HL-60 (cell line): ENCODE data around the gene ZNF322.

Source experiments
- DNase-seq, 2 experiments: peaks; one replicate each; pipeline ENCODE4 v3.0.0-alpha.2; 2010 to 2020; ENCODE audit warnings: low read depth in 1 of 2, low spot score in 1 of 2
- H3K27ac ChIP-seq: fragments of 250-450 bp; sonication (Bioruptor Pico); replicated peaks from 2 replicates; pipeline ENCODE4 v1.5.1; 2020; ENCODE audit warnings: mild to moderate bottlenecking, moderate library complexity
- H3K27me3 ChIP-seq: fragments of 250-450 bp; sonication (Bioruptor Pico); 2 replicates; pipeline ENCODE4 v1.5.1; 2021; ENCODE audit warnings: mild to moderate bottlenecking, moderate library complexity; ENCODE audit not compliant: insufficient read depth, poor library complexity, severe bottlenecking
- H3K4me3 ChIP-seq: replicated peaks from 2 replicates; pipeline ENCODE4 v1.5.1; 2011; ENCODE audit warnings: mild to moderate bottlenecking, control low read depth, low read length; ENCODE audit not compliant: insufficient read depth
- GABPA ChIP-seq: IDR thresholded peaks from 2 replicates; pipeline ENCODE4 v1.6.1; 2012; ENCODE audit warnings: low read depth
- POLR2AphosphoS5 ChIP-seq: IDR thresholded peaks from 2 replicates; pipeline ENCODE4 v1.6.1; 2012; ENCODE audit warnings: low read depth
- SPI1 ChIP-seq: IDR thresholded peaks from 2 replicates; pipeline ENCODE4 v1.6.1; 2012; ENCODE audit warnings: low read depth, mild to moderate bottlenecking, borderline replicate concordance
- TF ChIP-seq, protein P1 (sequence below): IDR thresholded peaks from 2 replicates; pipeline ENCODE4 v1.6.1; 2012; ENCODE audit warnings: low read depth; ENCODE audit not compliant: insufficient replicate concordance
- TF ChIP-seq, protein P2 (sequence below): IDR thresholded peaks from one replicate; pipeline ENCODE4 v1.5.1; 2011; ENCODE audit warnings: low read length, control low read depth, inconsistent platforms; ENCODE audit not compliant: insufficient read depth

ZNF322 gene

GRCh38 chr6:26588965-26589364, 70.6 kb downstream of the ZNF322 start:
- Histone ChIP-seq H3K27me3 (no peaks in the 10 kb centered on the region), H3K27ac (no peak overlapping the region), H3K4me3 (no peak overlapping the region)
- TF ChIP-seq GABPA (no peak), POLR2AphosphoS5 (no peak), SPI1 (no peak)
- TF ChIP-seq, protein P1, sequence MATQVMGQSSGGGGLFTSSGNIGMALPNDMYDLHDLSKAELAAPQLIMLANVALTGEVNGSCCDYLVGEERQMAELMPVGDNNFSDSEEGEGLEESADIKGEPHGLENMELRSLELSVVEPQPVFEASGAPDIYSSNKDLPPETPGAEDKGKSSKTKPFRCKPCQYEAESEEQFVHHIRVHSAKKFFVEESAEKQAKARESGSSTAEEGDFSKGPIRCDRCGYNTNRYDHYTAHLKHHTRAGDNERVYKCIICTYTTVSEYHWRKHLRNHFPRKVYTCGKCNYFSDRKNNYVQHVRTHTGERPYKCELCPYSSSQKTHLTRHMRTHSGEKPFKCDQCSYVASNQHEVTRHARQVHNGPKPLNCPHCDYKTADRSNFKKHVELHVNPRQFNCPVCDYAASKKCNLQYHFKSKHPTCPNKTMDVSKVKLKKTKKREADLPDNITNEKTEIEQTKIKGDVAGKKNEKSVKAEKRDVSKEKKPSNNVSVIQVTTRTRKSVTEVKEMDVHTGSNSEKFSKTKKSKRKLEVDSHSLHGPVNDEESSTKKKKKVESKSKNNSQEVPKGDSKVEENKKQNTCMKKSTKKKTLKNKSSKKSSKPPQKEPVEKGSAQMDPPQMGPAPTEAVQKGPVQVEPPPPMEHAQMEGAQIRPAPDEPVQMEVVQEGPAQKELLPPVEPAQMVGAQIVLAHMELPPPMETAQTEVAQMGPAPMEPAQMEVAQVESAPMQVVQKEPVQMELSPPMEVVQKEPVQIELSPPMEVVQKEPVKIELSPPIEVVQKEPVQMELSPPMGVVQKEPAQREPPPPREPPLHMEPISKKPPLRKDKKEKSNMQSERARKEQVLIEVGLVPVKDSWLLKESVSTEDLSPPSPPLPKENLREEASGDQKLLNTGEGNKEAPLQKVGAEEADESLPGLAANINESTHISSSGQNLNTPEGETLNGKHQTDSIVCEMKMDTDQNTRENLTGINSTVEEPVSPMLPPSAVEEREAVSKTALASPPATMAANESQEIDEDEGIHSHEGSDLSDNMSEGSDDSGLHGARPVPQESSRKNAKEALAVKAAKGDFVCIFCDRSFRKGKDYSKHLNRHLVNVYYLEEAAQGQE = no peak
- TF ChIP-seq, protein P2, sequence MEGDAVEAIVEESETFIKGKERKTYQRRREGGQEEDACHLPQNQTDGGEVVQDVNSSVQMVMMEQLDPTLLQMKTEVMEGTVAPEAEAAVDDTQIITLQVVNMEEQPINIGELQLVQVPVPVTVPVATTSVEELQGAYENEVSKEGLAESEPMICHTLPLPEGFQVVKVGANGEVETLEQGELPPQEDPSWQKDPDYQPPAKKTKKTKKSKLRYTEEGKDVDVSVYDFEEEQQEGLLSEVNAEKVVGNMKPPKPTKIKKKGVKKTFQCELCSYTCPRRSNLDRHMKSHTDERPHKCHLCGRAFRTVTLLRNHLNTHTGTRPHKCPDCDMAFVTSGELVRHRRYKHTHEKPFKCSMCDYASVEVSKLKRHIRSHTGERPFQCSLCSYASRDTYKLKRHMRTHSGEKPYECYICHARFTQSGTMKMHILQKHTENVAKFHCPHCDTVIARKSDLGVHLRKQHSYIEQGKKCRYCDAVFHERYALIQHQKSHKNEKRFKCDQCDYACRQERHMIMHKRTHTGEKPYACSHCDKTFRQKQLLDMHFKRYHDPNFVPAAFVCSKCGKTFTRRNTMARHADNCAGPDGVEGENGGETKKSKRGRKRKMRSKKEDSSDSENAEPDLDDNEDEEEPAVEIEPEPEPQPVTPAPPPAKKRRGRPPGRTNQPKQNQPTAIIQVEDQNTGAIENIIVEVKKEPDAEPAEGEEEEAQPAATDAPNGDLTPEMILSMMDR = no peak
- DNase-seq = no peak
